Right atrium auricular region (tissue), 2 donors: ENCODE data around the gene STAG2. TPM values are rescaled to one million over a fixed set of nuclear protein-coding genes. Genes with fewer than 3 reads are reported as not detected.

Experiments used
- DNase-seq: peaks from one replicate; pipeline ENCODE4 v3.0.0-alpha.2; 2019; ENCODE audit warnings: low spot score
- H3K27ac ChIP-seq, 2 donors: fragments of 200-600 bp; sonication (generic); 1 replicate in 1 of 2; 2 replicates in 1 of 2; pipeline ENCODE4 v1.5.1; 2016 to 2019
- H3K27me3 ChIP-seq, 2 donors: fragments of 200-600 bp; sonication (generic); one replicate each; pipeline versions ENCODE4 v1.5.1 to v1.6.0; 2017 to 2019
- H3K36me3 ChIP-seq: fragments of 200-600 bp; sonication (generic); one replicate; pipeline ENCODE4 v1.5.1; 2016
- H3K4me1 ChIP-seq, 2 donors: fragments of 200-600 bp; sonication (generic); one replicate each; pipeline versions ENCODE4 v1.5.1 to v1.6.0; 2017 to 2019
- H3K4me3 ChIP-seq, 2 donors: fragments of 200-600 bp; sonication (generic); 1 replicate in 1 of 2; 2 replicates in 1 of 2; pipeline ENCODE4 v1.5.1; 2017 to 2019; ENCODE audit warnings: mild to moderate bottlenecking in 1 of 2, moderate library complexity in 1 of 2
- H3K9me3 ChIP-seq, 2 donors: fragments of 200-600 bp; sonication (generic); one replicate each; pipeline ENCODE4 v1.5.1; 2019
- CTCF ChIP-seq, 2 donors: fragments of 200-600 bp; sonication (generic); IDR thresholded peaks; one replicate each; pipeline ENCODE4 v1.5.1; 2019; ENCODE audit warnings: antibody characterized with exemption in 2 of 2
- total RNA-seq, 2 donors: library from RNA; depleted of rRNA; stranded (reverse); fragments of >200 nt; gene quantifications; one replicate each; pipeline ENCODE4 v1.1.0, GENCODE V29; 2016

STAG2 gene
- total RNA-seq, 2 donors from 2014 or later, result 26.8 to 45.8 TPM

GRCh38 chrX:123990169-123990568, 28.7 kb downstream of the STAG2 start:
- Histone ChIP-seq H3K9me3 (no peaks in the 10 kb centered on the region), H3K36me3 (no peaks in the 10 kb centered on the region)

GRCh38 chrX:123990602-123991001, 29.1 kb downstream of the STAG2 start:
- no peak for DNase-seq
- Histone ChIP-seq H3K36me3 (no peaks in the 10 kb centered on the region), H3K4me3 (no peak overlapping the region), H3K27me3 (no peaks in the 10 kb centered on the region), H3K27ac (no peak overlapping the region), H3K9me3 (no peaks in the 10 kb centered on the region), H3K4me1 (peaks cover 0 to 11% of the 10 kb centered on the region in 2 donors)
- no peak for TF ChIP-seq CTCF (IDR thresholded peaks at IDR 0.05)

More at GRCh38 chrX:123990169-123990568, 28.7 kb downstream of the STAG2 start:
- no peak for TF ChIP-seq CTCF (IDR thresholded peaks at IDR 0.05)
- Histone ChIP-seq H3K27ac (no peak overlapping the region), H3K4me3 (no peak overlapping the region), H3K4me1 (peaks cover 0 to 11% of the 10 kb centered on the region in 2 donors), H3K27me3 (no peaks in the 10 kb centered on the region)
- no peak for DNase-seq

- Histone ChIP-seq H3K36me3 (no peaks in the 10 kb centered on the region), H3K4me1 (peaks cover 0 to 11% of the 10 kb centered on the region in 2 donors), H3K4me3 (no peak overlapping the region), H3K27ac (no peak overlapping the region), H3K9me3 (no peaks in the 10 kb centered on the region), H3K27me3 (no peaks in the 10 kb centered on the region)
- TF ChIP-seq CTCF (IDR thresholded peaks at IDR 0.05), result no peak
- DNase-seq, result no peak
These were observed 31.8 kb downstream of the STAG2 start for GRCh38 chrX:123993326-123993725.

- Histone ChIP-seq H3K4me1 (peaks cover 0 to 11% of the 10 kb centered on the region in 2 donors), H3K4me3 (no peak overlapping the region), H3K36me3 (no peaks in the 10 kb centered on the region), H3K27me3 (no peaks in the 10 kb centered on the region), H3K9me3 (no peaks in the 10 kb centered on the region), H3K27ac (no peak overlapping the region)
- no peak for DNase-seq
- no peak for TF ChIP-seq CTCF (IDR thresholded peaks at IDR 0.05)
These were observed 32.6 kb downstream of the STAG2 start for GRCh38 chrX:123993904-123994635.

- Histone ChIP-seq H3K27me3 (no peaks in the 10 kb centered on the region), H3K4me3 (no peak overlapping the region), H3K4me1 (peaks cover 0 to 11% of the 10 kb centered on the region in 2 donors), H3K36me3 (no peaks in the 10 kb centered on the region), H3K27ac (no peak overlapping the region), H3K9me3 (no peaks in the 10 kb centered on the region)
- TF ChIP-seq CTCF (IDR thresholded peaks at IDR 0.05), result no peak
- DNase-seq, result no peak
These were observed 33.2 kb downstream of the STAG2 start for GRCh38 chrX:123994730-123995129.

GRCh38 chrX:124001581-124001980, 40.1 kb downstream of the STAG2 start:
- Histone ChIP-seq H3K27ac (no peak overlapping the region), H3K4me1 (no peaks in the 10 kb centered on the region), H3K9me3 (no peaks in the 10 kb centered on the region), H3K27me3 (no peaks in the 10 kb centered on the region), H3K4me3 (no peak overlapping the region), H3K36me3 (no peaks in the 10 kb centered on the region)
- TF ChIP-seq CTCF (IDR thresholded peaks at IDR 0.05), result no peak
- no peak for DNase-seq
